Spleen (tissue), 7 donors: ENCODE data around the gene RRP12.

Experiments used
- POLR2A ChIP-seq, 3 donors: fragments of 450-650 bp; IDR thresholded peaks; one replicate each; pipeline ENCODE4 v1.5.1; 2017; ENCODE audit warnings: antibody characterized with exemption in 3 of 3, mild to moderate bottlenecking in 1 of 3
- POLR2AphosphoS5 ChIP-seq, 3 donors: sonication (generic); formaldehyde crosslinking; IDR thresholded peaks; one replicate each; pipeline ENCODE4 v1.5.1; 2017; ENCODE audit warnings: antibody characterized with exemption in 3 of 3
- TF ChIP-seq, protein P1 (sequence below), 11 experiments: fragments of 200-600 bp in 7 of 11; fragments of 450-650 bp in 4 of 11; sonication (generic) in 4 of 11; IDR thresholded peaks in 8 of 11; conservative IDR thresholded peaks in 3 of 11; 1 replicate in 7 of 11; 2 replicates in 4 of 11; pipeline versions ENCODE4 v1.4.0 to v1.8.0; 2016 to 2021; ENCODE audit warnings: antibody characterized with exemption in 11 of 11, inconsistent platforms in 4 of 11, mild to moderate bottlenecking in 1 of 11
- donor health status: DM: no; HTN: no; CAD: no; lungs with moderate emphysema.
- donor health status: DM: no; HTN: no; CAD: no.
- donor health status: DM: no; HTN: no; CAD: no.

DNA sequence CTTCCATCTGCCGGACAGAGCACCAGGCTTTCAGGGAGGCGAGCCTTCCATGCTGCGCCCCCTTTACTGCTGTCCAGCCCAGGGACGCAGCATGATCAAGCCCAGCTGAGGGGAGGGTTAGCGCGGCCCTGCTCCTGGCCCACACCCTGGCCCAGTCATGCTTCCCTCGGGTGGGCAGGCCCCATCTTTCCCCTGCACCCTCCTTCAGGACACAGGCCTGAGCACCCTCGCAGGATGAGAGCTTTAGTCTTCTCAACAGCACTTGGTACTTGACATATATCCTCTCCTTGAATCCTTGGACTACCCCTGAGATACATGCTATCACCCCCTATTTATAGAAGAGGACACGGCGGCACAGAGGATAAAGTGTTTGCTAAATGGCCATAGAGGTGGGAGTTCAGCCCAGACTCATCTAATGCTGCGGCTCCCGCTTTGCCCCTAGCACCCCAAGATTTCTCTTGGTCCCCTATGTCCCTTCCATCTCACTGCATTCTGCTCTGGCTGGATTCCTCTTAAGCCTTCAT lies 34.0 kb downstream of the RRP12 start:
- TF ChIP-seq, protein P1, sequence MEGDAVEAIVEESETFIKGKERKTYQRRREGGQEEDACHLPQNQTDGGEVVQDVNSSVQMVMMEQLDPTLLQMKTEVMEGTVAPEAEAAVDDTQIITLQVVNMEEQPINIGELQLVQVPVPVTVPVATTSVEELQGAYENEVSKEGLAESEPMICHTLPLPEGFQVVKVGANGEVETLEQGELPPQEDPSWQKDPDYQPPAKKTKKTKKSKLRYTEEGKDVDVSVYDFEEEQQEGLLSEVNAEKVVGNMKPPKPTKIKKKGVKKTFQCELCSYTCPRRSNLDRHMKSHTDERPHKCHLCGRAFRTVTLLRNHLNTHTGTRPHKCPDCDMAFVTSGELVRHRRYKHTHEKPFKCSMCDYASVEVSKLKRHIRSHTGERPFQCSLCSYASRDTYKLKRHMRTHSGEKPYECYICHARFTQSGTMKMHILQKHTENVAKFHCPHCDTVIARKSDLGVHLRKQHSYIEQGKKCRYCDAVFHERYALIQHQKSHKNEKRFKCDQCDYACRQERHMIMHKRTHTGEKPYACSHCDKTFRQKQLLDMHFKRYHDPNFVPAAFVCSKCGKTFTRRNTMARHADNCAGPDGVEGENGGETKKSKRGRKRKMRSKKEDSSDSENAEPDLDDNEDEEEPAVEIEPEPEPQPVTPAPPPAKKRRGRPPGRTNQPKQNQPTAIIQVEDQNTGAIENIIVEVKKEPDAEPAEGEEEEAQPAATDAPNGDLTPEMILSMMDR (IDR thresholded peaks at IDR 0.05 in 8 of 11, conservative IDR thresholded peaks at IDR 0.05 in 3 of 11), result no peak
- no peak for TF ChIP-seq POLR2A (IDR thresholded peaks at IDR 0.05)
- TF ChIP-seq POLR2AphosphoS5 (IDR thresholded peaks at IDR 0.05), result no peak
